ENCODE results near the gene TSPOAP1.

- TF ChIP-seq MAX (IDR thresholded peaks at IDR 0.05; ENCODE audit: low read depth, low read length) (no peak), CTCF (IDR thresholded peaks at IDR 0.05; ENCODE audit: low read depth, low read length) (peak; percentile 36)
These were observed 57.9 kb downstream of the TSPOAP1 start for GRCh38 chr17:58270476-58271215.
